HCT116 (cell line): Measurements from ENCODE around the gene VDAC2. TPM values are rescaled to one million over a fixed set of nuclear protein-coding genes. Genes with fewer than 3 reads are reported as not detected.

Experiments
- ATAC-seq: fragments of 200-7000 bp; cut with Tn5 transposase; 2 replicates; pipeline ENCODE4 v1.9.1; 2020; ENCODE audit warnings: mild to moderate bottlenecking, moderate library complexity
- BruUV-seq: library from RNA; stranded (reverse); fragments of 400-500 nt; replicated peaks from 2 replicates; lab custom pipeline; 2021; lab: Mats Ljungman, UMichigan
- CTCF ChIA-PET: fragments of 300-600 bp; sonication (Branson Sonifier 250); formaldehyde crosslinking; loops from one replicate; lab custom pipeline; 2021; ENCODE audit warnings: antibody characterized with exemption; lab: Charles Lee
- POLR2A ChIA-PET: fragments of 300-600, 350-600 bp; sonication (Branson Sonifier 250); formaldehyde crosslinking; loops from one replicate; lab custom pipeline; 2021; ENCODE audit warnings: antibody characterized with exemption; lab: Charles Lee
- RAD21 ChIA-PET, 2 experiments: fragments of 300-600 bp; sonication (Branson Sonifier 250); formaldehyde crosslinking; loops; one replicate each; lab custom pipeline; 2023; ENCODE audit warnings: low total read pairs in 2 of 2; ENCODE audit not compliant: uncharacterized antibody in 2 of 2, unreplicated experiment in 2 of 2, low non-redundant PET in 1 of 2; lab: Charles Lee
- DNase-seq: peaks from one replicate; pipeline ENCODE4 v3.0.0-alpha.2; 2010; ENCODE audit warnings: low read depth, low spot score
- H2AFZ ChIP-seq: fragments of 200-600 bp; shearing (Covaris generic), sonication (generic); 2 replicates; pipeline ENCODE4 v1.6.1; 2017; ENCODE audit warnings: low read depth, mixed run types, mixed read lengths, antibody characterized with exemption, low read length; ENCODE audit not compliant: poor library complexity, severe bottlenecking
- H3K27ac ChIP-seq: 2 replicates; pipeline ENCODE4 v1.5.1; 2012; ENCODE audit warnings: low read depth, low read length
- H3K27me3 ChIP-seq: fragments of 200-600 bp; sonication (generic); 2 replicates; pipeline ENCODE4 v1.6.1; 2016; ENCODE audit warnings: mixed run types, low read length, mixed read lengths; ENCODE audit not compliant: insufficient read depth
- H3K36me3 ChIP-seq, 2 experiments: fragments of 200-500 bp in 1 of 2; fragments of 200-600 bp in 1 of 2; sonication (Bioruptor generic) in 1 of 2; sonication (generic) in 1 of 2; 2 replicates each; pipeline versions ENCODE4 v1.5.1 to v1.6.1; 2014 to 2016; ENCODE audit warnings: low read length in 2 of 2, inconsistent platforms in 1 of 2, mixed read lengths in 1 of 2, mixed run types in 1 of 2; ENCODE audit not compliant: insufficient read depth in 2 of 2, control insufficient read depth in 1 of 2
- H3K4me1 ChIP-seq, 2 experiments: fragments of 200-600 bp in 1 of 2; sonication (generic) in 1 of 2; 2 replicates each; pipeline versions ENCODE4 v1.5.1 to v1.6.1; 2012 to 2017; ENCODE audit warnings: low read length in 2 of 2, inconsistent platforms in 1 of 2, mild to moderate bottlenecking in 1 of 2, mixed read lengths in 1 of 2, mixed run types in 1 of 2, moderate library complexity in 1 of 2; ENCODE audit not compliant: insufficient read depth in 2 of 2, control insufficient read depth in 1 of 2
- H3K4me2 ChIP-seq: fragments of 200-600 bp; sonication (generic); 2 replicates; pipeline ENCODE4 v1.6.1; 2017; ENCODE audit warnings: mixed run types, low read length, mixed read lengths
- H3K4me3 ChIP-seq, 2 experiments: fragments of 200-600 bp in 1 of 2; sonication (generic) in 1 of 2; replicated peaks in 1 of 2; 2 replicates each; pipeline ENCODE4 v1.5.1; 2011 to 2016; ENCODE audit warnings: low read length in 2 of 2, control low read depth in 1 of 2, low read depth in 1 of 2, mild to moderate bottlenecking in 1 of 2, mixed read lengths in 1 of 2, mixed run types in 1 of 2
- H3K79me2 ChIP-seq: fragments of 200-600 bp; sonication (generic); 2 replicates; pipeline ENCODE4 v1.6.1; 2017; ENCODE audit warnings: mild to moderate bottlenecking, mixed run types, low read length, moderate library complexity, mixed read lengths; ENCODE audit not compliant: insufficient read depth
- H3K9ac ChIP-seq: fragments of 200-600 bp; sonication (generic); 2 replicates; pipeline ENCODE4 v1.6.1; 2016; ENCODE audit warnings: low read length, mixed read lengths
- H3K9me2 ChIP-seq: fragments of 200-600 bp; sonication (generic), shearing (Covaris generic); 2 replicates; pipeline ENCODE4 v1.6.1; 2017; ENCODE audit warnings: mixed run types, mild to moderate bottlenecking, moderate library complexity; ENCODE audit not compliant: insufficient read depth
- H3K9me3 ChIP-seq, 2 experiments: fragments of 200-500 bp in 1 of 2; fragments of 200-600 bp in 1 of 2; sonication (Bioruptor generic) in 1 of 2; sonication (generic) in 1 of 2; 2 replicates each; pipeline ENCODE4 v1.6.1; 2014 to 2017; ENCODE audit warnings: low read length in 2 of 2, mixed read lengths in 2 of 2, inconsistent platforms in 1 of 2, low read depth in 1 of 2, mild to moderate bottlenecking in 1 of 2, mixed run types in 1 of 2, moderate library complexity in 1 of 2; ENCODE audit not compliant: control insufficient read depth in 1 of 2, insufficient read depth in 1 of 2
- H4K20me1 ChIP-seq: fragments of 200-600 bp; sonication (generic), shearing (Covaris generic); 2 replicates; pipeline ENCODE4 v1.6.1; 2017; ENCODE audit warnings: mixed run types, mild to moderate bottlenecking, moderate library complexity; ENCODE audit not compliant: insufficient read depth
- EGR1 ChIP-seq: IDR thresholded peaks from 2 replicates; pipeline ENCODE4 v1.6.1; 2012; ENCODE audit warnings: low read depth
- EZH2 ChIP-seq: fragments of 200-600 bp; sonication (generic); IDR thresholded peaks from 2 replicates; pipeline ENCODE4 v1.6.1; 2017; ENCODE audit warnings: antibody characterized with exemption, mixed run types
- EZH2phosphoT487 ChIP-seq: fragments of 200-600 bp; IDR thresholded peaks from 2 replicates; pipeline ENCODE4 v1.6.1; 2018; ENCODE audit warnings: antibody characterized with exemption, borderline replicate concordance
- TCF7L2 ChIP-seq: IDR thresholded peaks from 2 replicates; pipeline ENCODE4 v1.7.0; 2011; ENCODE audit warnings: borderline replicate concordance, inconsistent platforms; ENCODE audit not compliant: insufficient read depth, insufficient read length; ENCODE audit errors: extremely low read depth
- ZFX ChIP-seq: fragments of 450-650 bp; IDR thresholded peaks from 2 replicates; pipeline ENCODE4 v1.6.1; 2017
- intact Hi-C: fragments of 100-400 bp; cut with micrococcal nuclease; formaldehyde crosslinking; loops from 2 replicates; pipeline ENCODE4 v1.10.0; 2022
- total RNA-seq: library from RNA; stranded (reverse); gene quantifications from one replicate; pipeline ENCODE4 v1.2.1, GENCODE V29; 2021; ENCODE audit not compliant: unreplicated experiment
- TF ChIP-seq, protein P1 (sequence below): IDR thresholded peaks from 2 replicates; pipeline ENCODE4 v1.6.1; 2012
- TF ChIP-seq, protein P2 (sequence below): IDR thresholded peaks from 2 replicates; pipeline ENCODE4 v1.6.1; 2012
- TF ChIP-seq, protein P3 (sequence below), 3 experiments: fragments of 200-600 bp in 1 of 3; sonication (generic) in 1 of 3; IDR thresholded peaks in 2 of 3; conservative IDR thresholded peaks in 1 of 3; 2 replicates each; pipeline ENCODE4 v1.5.1; 2012 to 2017; ENCODE audit warnings: low read depth in 2 of 3, low read length in 2 of 3, antibody characterized with exemption in 1 of 3, borderline replicate concordance in 1 of 3, control low read depth in 1 of 3, mild to moderate bottlenecking in 1 of 3, mixed read lengths in 1 of 3, mixed run types in 1 of 3, moderate library complexity in 1 of 3; ENCODE audit not compliant: insufficient read depth in 1 of 3

The VDAC2 gene
- total RNA-seq, 1 experiment from 2014 or later, result 289 TPM

DNA sequence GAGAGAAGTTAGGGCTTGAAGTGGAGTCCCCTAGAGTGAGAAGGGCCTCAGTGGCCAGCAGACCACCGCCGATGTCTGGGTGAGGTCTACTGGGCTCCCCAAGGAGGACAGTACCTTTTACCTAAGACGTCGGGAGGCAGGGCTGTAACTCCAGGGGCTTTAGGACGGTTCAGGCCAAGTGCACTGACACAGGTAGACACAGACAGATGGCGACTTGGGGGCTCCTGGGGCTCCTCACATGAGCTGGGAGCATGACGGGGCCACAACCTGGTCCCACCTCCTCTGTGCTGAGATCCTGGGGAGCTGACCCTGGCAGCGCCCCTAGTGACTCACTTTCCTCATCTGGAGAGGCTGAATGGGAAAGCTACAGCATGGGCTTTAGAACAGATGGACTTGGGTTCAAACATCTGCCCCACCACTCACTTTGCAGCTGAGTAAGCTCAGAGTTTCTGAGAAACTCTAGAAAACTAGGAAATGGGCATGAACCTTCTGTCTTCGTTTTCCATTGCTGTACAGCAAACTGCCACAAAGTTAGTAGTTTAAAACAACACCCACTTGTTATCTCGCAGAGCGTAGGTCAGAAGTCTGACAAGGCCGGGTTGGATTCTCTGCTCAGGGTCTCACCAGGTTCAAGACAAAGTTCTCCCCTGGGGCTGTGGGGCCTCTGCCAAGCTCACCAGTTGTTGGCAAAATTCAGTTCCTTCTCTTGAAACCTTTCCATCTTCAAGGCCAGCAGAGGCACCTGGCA is 29.9 kb downstream of the VDAC2 start:
- Histone ChIP-seq H3K36me3 (no peaks in the 10 kb centered on the region), H3K4me2 (no peak overlapping the region), H2AFZ (no peak overlapping the region), H3K79me2 (no peaks in the 10 kb centered on the region), H3K4me3 (no peak overlapping the region), H3K9ac (no peak overlapping the region), H3K9me3 (no peaks in the 10 kb centered on the region), H3K9me2 (no peaks in the 10 kb centered on the region), H3K27ac (no peak overlapping the region), H4K20me1 (no peaks in the 10 kb centered on the region), H3K27me3 (no peaks in the 10 kb centered on the region), H3K4me1 (peaks cover 0 to 9% of the 10 kb centered on the region in 2 experiments; a peak in 3 of 4 replicates)
- ChIA-PET RAD21 (no interaction called here), POLR2A (no interaction called here), CTCF (no interaction called here)
- ATAC-seq (no peak), DNase-seq (no peak)
- TF ChIP-seq, protein P1, sequence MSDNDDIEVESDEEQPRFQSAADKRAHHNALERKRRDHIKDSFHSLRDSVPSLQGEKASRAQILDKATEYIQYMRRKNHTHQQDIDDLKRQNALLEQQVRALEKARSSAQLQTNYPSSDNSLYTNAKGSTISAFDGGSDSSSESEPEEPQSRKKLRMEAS, result no peak
- TF ChIP-seq TCF7L2, result no peak
- TF ChIP-seq EZH2, result no peak
- TF ChIP-seq, protein P2, sequence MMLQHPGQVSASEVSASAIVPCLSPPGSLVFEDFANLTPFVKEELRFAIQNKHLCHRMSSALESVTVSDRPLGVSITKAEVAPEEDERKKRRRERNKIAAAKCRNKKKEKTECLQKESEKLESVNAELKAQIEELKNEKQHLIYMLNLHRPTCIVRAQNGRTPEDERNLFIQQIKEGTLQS, result no peak
- TF ChIP-seq EGR1, result no peak
- TF ChIP-seq EZH2phosphoT487, result no peak
- no peak for TF ChIP-seq ZFX
- TF ChIP-seq, protein P3, sequence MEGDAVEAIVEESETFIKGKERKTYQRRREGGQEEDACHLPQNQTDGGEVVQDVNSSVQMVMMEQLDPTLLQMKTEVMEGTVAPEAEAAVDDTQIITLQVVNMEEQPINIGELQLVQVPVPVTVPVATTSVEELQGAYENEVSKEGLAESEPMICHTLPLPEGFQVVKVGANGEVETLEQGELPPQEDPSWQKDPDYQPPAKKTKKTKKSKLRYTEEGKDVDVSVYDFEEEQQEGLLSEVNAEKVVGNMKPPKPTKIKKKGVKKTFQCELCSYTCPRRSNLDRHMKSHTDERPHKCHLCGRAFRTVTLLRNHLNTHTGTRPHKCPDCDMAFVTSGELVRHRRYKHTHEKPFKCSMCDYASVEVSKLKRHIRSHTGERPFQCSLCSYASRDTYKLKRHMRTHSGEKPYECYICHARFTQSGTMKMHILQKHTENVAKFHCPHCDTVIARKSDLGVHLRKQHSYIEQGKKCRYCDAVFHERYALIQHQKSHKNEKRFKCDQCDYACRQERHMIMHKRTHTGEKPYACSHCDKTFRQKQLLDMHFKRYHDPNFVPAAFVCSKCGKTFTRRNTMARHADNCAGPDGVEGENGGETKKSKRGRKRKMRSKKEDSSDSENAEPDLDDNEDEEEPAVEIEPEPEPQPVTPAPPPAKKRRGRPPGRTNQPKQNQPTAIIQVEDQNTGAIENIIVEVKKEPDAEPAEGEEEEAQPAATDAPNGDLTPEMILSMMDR (IDR thresholded peaks at IDR 0.05 in 2 of 3, conservative IDR thresholded peaks at IDR 0.05 in 1 of 3; ENCODE audit: borderline replicate concordance in 1 of 3, insufficient read depth in 1 of 3, low read depth in 2 of 3, low read length in 2 of 3), result no peak
- intact Hi-C loops, result no loop called here
- BruUV-seq, result no TSS peak
